ENCODE measurements around the gene ADAMTSL5.
"Not testable (repeated sequence)": the region's sequence is repeated elsewhere in the genome, so short reads cannot be mapped to it uniquely, and the experiment has no call there.

ADAMTSL5 gene

DNA sequence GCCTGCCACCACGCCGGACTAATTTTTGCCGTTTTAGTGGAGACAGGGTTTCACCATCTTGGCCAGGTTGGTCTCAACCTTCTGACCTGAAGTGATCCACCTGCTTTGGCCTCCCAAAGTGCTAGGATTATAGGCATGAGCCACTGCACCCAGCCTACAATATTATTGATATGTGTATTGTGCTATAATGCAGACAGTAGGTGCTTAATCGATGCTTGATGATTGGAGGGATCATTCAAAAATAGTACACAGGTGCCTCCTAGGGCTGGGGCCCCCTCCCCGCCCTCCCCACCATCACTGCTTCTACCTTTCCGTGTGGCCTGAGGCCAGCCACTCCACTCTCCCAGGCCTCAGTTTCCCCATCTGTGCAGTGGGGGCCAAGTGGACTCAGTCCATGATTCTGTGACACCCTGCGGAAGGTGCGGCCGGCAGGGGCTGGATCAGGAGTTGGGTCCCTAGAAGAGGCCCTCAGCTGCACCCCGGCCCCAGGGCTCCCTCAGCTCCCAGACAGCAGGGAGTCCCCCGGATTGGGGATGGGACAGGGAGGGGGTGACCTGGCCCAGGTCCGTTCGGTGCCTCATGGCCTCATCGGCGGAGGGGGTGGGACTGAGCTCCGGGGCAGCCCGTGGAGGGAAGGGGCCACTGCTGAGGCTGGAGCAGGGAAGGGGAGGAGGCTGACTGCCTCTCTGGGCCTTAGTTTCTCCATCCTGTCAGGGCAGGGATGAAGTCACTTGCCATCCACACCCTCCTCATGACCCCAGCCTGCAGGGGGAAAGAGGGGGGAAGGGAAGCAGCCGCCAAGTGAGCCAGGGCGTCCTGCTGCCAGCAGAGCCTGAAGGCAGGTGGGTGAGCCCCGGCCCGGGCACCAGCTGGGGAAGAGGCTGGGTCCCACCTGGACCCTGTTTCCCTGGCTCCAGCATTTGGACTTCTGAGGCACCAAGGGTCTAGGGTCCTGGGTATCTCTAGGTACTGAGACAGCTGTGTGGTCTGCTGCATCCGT, 1.2 kb downstream of the ADAMTSL5 start:
- DNase-seq = no peak

DNA sequence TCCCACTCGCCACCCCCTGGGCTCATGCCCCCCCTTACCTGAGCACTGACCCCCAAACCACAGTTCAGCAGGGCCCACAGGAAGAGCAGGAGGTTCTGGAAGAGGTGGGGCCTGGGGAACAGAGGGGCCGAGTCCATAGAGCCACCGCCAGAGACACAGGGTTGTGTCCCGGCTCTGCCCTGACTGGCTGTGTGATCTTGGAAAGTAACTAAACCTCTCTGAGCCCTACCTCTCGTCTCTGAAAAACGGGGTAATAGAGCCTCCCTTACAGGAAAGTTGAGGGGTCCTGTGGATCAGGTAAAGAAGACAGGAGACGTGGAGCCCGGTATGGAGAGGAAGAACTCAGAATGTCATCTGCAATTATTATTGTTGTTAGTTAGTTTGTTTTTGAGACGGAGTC, 2.0 kb downstream of the ADAMTSL5 start:
- no peak for DNase-seq

DNA sequence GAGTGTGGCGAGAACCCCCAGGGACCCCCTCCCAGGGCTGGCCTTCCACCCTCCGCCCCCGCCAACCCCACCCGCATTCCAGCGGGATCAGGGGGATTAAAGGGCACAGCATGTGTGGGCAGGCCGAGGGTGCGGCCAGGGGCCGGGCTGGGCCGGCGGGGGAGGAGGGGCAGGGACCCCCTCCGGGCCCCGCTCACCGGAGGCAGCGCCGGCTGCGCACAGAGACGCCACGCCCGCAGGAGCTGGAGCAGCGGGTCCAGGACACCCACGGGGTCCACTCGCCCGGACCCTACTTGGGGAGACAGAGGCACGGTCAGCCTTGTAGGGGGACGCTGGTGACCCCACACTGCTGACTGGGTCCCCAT, 2.4 kb downstream of the ADAMTSL5 start:
- no peak for DNase-seq

DNA sequence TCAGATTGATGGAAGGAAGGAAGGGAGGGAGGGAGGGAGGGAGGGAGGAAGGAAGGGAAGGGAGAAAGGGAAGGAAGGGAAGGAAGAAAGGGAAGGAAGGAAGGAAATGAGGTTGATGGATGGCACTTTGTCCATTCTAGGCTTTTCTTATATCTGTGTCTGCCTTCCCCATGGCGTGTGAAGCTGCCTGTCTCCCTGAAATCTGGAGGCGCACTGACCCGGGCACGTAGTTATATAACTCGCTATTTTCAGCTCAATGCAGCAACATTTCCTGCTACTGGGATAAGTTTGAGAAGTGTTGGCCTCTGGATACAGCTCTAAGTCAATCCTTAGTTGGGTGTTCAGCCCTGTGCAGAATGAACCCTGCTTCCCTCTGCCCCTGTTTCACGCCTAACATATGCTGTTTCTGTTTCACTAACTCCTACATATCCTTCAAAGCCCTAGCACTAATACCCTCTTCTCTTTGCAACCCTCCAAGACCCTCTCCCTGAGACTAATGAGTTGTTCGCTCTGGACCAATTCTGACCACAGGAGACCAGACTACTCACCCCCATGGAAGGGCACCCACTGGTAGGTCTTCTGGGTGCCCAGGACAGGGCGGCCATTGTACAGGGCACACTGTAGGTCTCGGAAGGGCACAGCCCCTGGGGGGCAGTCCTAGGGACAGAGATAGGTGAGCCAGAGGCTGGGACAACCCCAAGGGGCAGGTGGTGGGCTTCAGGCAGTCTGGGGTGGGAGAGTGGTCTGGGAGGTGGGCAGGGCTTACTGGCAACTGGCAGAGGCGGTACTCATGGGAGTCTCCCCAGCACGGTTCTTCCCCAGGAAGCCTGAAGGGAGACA, 3.0 kb downstream of the ADAMTSL5 start:
- no peak for DNase-seq

DNA sequence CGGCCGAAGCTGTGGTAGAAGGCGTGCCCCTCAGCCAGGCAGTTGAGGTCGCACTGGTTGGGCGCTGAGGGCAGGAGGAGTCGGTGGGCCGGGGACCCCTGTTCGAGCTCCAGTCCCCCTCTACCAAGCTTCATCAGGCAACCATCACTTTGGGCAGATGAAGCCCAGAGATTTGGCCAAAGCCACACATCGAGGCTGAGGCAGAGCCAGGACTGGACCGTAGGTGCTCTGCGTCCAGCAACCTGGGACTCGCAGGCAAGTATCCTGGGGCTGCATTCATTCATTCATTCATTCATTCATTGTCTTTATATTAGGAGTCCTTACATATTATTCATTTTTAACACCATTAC, 4.3 kb downstream of the ADAMTSL5 start:
- DNase-seq = no peak

DNA sequence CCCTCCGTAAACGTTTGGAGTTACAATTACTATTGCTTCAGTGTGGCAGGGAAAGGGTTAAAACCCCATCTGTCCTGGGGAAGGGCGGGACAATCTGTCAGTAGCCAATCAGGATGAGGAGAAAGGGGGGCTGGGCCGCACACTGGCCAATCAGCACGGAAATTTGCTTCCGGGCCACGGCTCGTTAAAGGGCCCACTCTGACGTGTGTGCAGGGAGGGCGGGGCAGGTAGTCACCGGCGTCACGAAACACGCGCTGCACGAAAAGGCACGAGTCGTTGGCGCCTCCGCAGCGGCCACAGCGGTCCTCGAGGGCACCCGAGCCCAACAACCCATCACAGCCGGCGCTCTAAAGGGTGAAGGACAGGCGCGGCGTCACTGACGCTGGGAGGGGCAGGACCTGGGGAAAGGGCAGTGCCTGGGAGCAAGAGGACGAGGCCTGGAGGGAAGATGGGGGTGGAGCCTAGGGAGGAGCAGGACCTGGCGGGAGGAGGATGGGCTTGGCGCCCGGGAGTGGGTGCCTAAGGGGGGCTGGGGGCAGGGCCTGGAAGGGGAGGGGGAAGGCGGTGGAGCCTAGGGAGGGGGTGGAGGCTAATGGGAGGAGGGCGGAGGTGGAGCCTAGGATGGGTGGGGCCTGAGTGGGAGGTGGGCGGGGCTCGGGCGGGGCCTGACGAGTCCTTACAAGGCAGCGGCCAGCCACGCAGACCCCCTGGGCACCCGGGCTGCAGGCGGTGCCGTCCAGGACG, 4.9 kb downstream of the ADAMTSL5 start:
- peak; percentile 98 for DNase-seq

DNA sequence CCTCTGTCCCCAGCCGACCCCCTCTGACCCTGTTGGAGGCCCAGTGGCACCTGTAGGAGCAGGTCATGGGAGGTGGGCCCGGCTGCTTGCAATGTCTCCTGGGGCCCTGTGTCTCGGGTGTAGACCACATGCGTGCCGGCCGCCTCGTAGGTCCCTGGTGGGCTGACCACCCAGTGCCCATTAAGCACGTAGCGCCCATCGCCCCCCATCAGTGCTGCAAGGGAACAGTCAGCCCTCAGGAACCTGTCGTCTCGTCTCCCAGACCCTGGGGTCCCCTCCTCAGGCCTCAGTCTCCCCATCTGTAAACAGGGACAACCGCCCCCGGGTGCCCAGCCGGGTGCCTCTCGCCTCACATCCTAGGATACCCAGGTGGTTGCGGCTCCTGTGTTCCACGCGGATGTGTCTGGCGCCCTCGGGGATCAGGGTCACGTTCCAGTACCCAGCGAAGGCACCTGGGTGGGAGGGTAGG, 5.6 kb downstream of the ADAMTSL5 start:
- DNase-seq = no peak

DNA sequence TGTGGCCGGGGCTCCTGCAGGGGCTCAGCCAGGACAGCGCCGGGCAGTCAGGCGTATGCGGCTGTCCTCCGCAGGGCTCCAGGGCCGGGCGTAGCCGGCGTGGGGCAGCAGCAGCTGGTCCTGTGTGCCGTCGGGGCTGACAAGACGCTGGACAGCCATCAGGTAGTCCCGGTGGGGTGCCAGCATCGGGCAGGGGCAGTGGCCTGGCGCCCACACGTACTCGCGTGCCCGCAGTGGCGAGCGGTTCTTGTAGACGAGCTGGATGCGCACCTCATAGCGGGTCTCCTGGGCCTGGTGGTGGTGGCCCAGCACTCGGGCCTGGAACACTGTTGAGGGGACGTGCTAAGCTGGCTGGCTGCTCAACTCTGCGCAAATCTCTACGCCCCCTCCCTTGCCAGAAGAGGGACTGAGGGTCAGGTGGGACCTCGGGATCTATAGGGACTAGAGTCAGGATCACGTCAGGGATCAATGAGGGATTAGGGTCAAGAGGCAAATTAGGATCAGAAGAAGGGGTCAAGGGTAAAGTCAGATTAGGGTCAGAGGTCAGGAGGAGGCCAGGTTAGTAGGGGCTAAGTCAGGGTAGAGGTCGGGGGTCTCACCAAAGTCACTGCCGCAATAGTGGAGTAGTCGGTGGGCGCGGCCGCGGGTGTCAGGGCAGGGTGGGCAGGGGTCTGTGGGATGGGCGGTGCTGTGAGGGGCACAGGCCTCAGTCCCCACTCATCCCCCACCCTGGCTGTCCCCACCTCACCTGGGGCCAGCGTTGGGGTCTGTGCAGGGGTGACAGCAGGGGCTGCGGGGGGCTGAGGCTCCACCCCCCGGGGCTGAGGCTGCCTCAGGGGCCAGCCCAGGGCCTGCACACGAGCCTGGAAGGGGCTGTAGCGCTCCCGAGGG, 6.6 kb downstream of the ADAMTSL5 start:
- no peak for DNase-seq

DNA sequence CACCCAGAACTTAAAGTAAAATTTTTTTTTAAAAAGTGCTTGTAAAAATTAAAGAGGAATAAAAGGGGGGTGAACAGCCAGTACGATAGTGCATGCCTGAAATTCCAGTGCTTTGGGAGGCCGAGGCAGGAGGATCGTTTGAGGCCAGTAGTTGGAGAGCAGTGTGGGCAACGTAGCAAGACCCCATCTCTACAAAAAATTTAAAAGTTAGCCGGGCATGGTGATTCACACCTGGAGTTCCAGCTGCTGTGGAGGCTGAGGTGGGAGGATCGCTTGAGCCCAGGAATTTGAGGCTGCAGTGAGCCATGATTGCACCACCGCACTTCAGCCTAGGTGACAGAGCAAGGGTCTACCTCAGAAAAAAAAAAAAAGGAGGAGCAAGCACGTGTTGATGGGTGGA, 7.8 kb downstream of the ADAMTSL5 start:
- no peak for DNase-seq

DNA sequence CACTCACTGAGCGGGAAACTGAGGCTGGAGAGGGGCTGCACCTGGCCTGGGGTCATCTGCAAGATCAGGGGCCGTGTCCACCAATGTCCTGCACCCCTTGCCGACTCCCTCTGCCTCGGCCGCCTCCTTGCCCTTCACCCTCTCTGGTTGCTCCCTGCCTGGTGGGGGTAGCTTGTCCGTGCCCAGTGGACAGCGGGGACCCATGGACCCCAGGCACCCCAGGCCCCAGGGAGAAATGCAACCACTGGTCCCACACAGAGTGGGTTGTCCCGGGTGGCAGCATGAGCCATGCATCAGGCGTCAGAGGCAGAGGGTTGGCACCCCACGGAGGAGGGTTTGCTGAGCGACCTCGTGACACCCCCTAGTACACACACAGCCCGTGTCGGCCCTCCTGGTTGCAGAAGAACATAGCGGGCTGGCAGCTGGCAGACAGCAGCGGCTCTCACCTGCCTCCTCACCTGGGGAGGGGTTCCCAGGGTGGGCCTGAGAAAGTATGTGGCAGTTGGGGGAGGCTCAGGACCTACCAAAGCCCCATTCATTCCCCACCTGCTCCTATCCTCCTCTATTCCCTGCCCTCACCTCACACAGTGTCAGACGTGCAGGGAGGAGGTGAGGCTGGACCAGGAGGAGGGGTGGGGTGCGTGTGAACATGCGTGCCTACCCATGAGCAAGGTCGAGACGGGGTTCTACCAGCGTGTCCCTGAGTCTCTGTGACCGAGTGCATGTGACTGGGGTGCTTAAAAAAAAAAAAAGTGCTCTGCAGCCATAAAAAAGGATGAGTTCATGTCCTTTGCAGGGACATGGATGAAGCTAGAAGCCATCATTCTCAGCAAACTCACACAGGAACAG, 8.7 kb downstream of the ADAMTSL5 start:
- no peak for DNase-seq

DNA sequence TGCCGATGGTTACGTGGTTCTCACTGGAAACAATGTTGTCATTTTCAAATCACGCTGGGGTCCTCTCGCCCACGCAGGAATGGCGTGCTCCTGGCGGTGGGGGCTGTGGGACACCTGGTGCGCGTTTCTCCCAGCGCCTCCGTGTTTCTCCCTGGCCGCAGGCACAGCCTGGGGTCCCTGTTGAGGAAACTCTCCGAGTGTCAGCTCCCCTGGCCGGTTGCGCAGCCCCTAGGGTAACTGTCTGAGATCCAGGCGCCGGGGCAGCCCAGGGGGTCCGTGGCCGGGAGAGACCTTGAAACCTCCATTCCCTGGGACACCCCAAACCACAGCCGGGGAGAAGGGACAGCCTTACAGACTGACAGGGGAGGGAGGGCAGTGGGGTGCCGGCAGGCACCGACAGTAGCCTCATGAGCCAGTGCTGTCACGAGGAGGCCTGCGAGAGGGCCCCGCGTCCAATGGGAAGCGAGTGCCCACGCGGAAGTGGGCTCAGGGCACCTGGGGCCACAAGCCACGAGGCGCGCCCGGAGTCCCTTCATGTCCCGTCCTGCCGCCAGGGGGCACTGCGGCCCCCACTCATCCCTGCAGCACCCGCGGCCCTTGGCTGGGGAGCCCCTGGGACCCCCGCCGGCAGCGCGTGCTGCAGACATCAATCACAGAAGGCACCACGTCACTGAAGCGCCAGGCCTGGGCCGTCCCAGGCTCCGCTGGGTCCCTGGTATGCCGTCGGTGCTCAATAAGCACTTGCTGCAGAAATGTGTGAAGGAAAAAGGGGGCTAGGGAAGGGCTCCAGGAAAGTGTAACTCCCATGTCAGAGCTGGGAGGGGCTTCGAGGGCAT, 9.5 kb downstream of the ADAMTSL5 start:
- no peak for DNase-seq

DNA sequence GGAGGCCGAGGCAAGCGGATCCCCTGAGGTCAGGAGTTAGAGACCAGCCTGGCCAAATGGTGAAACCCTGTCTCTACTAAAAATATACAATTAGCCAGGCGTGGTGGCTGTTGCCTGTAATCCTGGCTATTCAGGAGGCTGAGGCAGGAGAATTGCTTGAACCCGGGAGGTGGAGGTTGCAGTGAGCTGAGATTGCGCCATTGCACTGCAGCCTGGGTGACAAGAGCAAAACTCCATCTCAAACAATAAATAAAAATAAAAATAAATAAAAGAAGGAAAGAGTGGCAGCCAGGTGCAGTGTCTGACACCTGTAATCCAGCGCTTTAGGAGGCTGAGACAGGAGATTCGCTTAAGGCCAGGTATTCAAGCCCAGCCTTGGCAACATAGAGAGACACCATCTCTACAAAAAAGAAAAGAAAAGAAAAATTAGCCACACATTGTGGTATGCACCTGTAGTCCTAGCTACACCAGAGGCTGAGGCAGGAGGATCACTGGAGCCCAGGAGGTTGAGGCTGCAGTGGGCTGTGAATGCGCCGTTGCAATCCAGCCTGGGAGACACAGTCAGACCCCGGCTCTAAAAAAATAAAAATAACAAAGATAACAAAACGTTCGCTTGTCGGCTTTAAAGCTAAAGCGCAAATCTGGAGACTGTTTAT, 10.3 kb downstream of the ADAMTSL5 start:
- DNase-seq = no peak

DNA sequence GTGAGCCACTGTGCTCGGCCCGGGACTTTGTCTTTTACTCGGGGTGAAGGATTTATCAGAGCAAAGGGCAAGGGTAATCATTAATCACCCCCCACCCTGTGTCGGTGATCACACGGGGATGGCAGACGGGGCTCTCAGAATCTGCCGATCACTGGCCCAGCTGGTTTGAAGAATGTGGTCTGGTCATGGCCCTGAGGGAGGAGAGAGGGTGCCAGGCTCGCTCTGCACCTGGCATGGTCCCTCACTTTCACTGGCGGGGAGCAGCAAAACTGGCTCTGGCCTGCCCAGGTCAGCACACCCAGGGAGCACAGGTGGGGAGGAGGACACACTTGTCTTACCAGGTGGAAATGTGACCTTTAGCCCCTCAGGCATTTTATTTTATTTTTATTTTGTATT, 11.6 kb downstream of the ADAMTSL5 start:
- no peak for DNase-seq

DNA sequence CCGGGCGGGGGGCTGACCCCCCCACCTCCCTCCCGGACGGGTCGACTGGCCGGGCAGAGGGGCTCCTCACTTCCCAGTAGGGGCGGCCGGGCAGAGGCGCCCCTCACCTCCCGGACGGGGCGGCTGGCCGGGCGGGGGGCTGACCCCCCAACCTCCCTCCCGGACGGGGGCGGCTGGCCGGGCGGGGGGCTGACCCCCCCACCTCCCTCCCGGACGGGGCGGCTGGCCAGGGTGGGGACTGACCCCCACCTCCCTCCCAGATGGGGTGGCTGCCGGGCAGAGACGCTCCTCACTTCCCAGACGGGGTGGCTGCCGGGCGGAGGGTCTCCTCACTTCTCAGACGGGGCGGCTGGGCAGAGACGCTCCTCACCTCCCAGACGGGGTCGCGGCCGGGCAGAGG, 13.6 kb downstream of the ADAMTSL5 start:
- not testable (repeated sequence) for DNase-seq

DNA sequence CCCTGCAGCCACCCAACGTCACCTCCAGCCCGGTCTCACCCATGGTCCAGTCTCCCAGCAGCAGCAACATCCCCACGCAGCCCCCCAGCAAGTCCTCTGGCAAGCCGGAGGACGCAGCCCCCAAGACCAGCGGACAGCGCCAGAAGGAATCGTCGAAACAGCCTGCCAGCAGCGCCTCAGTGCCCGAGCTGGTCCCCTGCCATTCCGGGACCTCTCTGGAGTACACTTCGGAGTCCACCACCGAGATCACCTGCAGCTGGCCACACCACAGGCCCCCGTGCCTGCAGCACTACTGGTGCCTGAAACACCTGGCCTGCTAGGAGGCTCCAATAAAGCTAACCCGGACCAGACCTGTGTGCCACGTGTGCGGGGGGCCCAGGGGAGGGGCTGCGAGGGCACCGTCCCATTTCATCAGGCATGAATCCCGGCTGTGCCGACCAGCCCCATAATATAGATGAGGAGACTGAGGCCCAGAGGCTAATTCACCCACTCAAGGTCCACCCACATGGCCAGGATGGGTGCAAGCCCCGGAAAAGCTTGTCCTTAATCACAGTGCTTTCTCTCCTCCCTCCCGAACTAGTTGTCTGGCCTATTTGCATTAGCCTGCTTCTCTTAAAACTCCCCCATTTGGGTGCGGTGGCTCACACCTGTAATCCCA, 15.1 kb downstream of the ADAMTSL5 start:
- DNase-seq = no peak

DNA sequence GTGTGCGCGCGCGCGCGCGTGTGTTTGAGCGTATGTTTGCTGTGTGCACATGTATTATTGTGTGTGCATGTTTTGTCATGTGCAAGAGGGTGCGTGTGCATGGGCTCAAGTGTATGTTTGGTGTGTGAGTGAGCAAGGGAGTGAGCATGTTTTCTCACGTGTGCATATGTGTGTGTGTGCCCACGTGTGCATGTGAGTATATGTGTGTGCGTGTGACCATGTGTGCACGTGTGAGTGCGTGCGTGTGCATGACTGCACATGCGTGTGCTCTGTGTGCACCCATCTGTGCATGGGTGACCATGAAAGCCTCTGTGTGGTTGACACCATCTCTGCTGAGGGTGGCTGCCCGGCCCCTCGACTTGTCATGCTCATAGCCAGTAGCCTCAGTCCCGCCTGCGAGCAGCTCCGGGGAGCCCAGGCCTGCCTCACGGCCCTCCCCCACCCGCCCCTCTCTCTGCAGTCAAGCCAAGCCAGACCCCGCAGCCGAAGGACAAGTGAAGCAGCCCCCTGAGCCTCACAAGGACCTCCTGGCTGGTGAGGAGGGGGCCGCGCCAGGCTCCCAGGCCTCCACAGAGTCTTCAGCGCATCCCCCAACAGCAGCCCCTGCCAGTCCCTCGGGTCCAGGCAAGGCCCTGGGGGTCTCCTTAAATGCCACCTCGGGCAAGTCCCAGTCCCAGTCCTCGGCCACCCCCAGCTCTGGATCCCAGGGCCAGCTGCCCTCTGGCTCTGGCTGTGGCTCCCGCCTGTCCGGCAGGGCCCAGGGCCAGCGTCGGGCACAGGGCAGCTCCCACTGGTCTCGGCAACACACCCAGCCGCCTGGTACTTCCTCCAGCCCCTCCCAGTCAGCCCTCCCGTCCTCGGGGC, 15.9 kb downstream of the ADAMTSL5 start:
- no peak for DNase-seq

DNA sequence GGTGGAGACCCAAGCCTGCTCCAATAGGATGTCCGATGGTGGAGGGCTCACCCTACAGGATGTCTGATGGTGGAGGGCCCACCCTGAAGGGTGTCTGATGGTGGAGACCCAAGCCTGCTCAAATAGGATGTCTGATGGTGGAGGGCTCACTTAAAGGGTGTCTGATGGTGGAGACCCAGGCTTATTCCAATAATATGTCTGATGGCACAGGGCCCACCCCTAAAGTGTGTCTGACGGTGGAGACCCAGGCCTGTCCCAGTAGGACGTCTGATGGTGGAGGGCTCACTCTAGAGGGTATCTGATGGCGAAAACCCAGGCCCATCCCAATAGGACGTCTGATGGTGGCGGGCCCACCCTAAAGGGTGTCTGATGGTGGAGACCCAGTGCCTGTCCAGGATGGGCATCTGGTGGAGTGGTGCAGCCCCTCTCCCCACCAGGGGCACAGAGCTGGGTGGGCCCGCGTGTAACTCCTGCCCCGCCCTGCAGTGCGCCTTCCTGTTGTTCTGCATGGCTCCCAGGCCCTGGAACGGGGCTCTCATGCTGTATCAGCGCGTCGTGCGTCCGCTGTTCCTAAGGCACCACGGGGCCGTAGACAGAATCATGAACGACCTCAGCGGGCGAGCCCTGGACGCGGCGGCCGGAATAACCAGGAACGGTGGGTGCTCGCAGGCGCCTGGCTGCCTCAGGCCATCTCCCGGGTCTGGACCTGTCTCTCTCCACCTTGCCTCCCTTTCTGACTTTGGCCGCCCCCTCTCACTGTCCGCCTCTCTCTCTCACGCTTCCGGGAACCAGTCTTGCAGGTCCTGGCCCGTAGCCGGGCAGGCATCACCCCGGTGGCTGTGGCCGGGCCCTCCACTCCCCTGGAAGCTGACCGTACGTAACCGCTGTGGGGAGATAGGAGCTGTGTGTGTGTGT, 16.8 kb downstream of the ADAMTSL5 start:
- no peak for DNase-seq

Data from amniotic stem cell (primary cell).